ENCODE results near the gene VEPH1. TPM values are rescaled to one million over a fixed set of nuclear protein-coding genes. Genes with fewer than 3 reads are reported as not detected.

Gene VEPH1
- total RNA-seq, 2 donors from 2014 or later: 0.21 TPM; not detected in 1

- no peaks in the 10 kb centered on the region for H3K36me3 ChIP-seq
- no peaks in the 10 kb centered on the region for H3K27me3 ChIP-seq (replicated peaks; ENCODE audit: insufficient read depth)
- peak within 1 kb of the TSS; percentile 74 for H3K4me3 ChIP-seq
- no peak for TF ChIP-seq CTCF (IDR thresholded peaks at IDR 0.05)
- H3K9me3 ChIP-seq: no peaks in the 10 kb centered on the region
- ATAC-seq (ENCODE audit: insufficient number of reproducible peaks, low FRiP score, low read depth) (peak; percentile 83), DNase-seq (ENCODE audit: low spot score) (no peak)
- no peak within 1 kb of the TSS for H3K27ac ChIP-seq
- peaks cover 9 to 13% of the 10 kb centered on the region in 2 donors for H3K4me1 ChIP-seq (ENCODE audit: control insufficient read depth in 1 of 2, low read depth in 2 of 2)
Measured at GRCh38 chr3:157436583-157437291, 66.5 kb downstream of the VEPH1 start, which contains the start of gene PTX3. Gene PTX3 (plus strand): TSS chr3:157436850. CDS start chr3:157436934, 84 bp downstream.

- ATAC-seq (ENCODE audit: insufficient number of reproducible peaks, low FRiP score, low read depth): no peak
Measured at GRCh38 chr3:157429708-157430107, 73.5 kb downstream of the VEPH1 start.

GRCh38 chr3:157428853-157429252, 74.4 kb downstream of the VEPH1 start:
- Histone ChIP-seq H3K4me3 (no peak overlapping the region), H3K9me3 (no peaks in the 10 kb centered on the region), H3K36me3 (no peaks in the 10 kb centered on the region), H3K4me1 (ENCODE audit: control insufficient read depth in 1 of 2, low read depth in 2 of 2) (peaks cover 6 to 13% of the 10 kb centered on the region in 2 donors), H3K27me3 (replicated peaks; ENCODE audit: insufficient read depth) (no peaks in the 10 kb centered on the region), H3K27ac (no peak overlapping the region)
- no peak for TF ChIP-seq CTCF (IDR thresholded peaks at IDR 0.05)
- ATAC-seq (ENCODE audit: insufficient number of reproducible peaks, low FRiP score, low read depth) (no peak), DNase-seq (ENCODE audit: low spot score) (no peak)

More at GRCh38 chr3:157429708-157430107, 73.5 kb downstream of the VEPH1 start:
- Histone ChIP-seq H3K27me3 (replicated peaks; ENCODE audit: insufficient read depth) (no peaks in the 10 kb centered on the region), H3K36me3 (no peaks in the 10 kb centered on the region), H3K27ac (no peak overlapping the region), H3K4me3 (no peak overlapping the region), H3K9me3 (no peaks in the 10 kb centered on the region), H3K4me1 (ENCODE audit: control insufficient read depth in 1 of 2, low read depth in 2 of 2) (peaks cover 6 to 13% of the 10 kb centered on the region in 2 donors)
- TF ChIP-seq CTCF (IDR thresholded peaks at IDR 0.05): no peak
- no peak for DNase-seq (ENCODE audit: low spot score)

- no peak for DNase-seq (ENCODE audit: low spot score)
- Histone ChIP-seq H3K4me3 (no peak overlapping the region), H3K36me3 (no peaks in the 10 kb centered on the region), H3K4me1 (ENCODE audit: control insufficient read depth in 1 of 2, low read depth in 2 of 2) (peaks cover 6 to 13% of the 10 kb centered on the region in 2 donors), H3K9me3 (no peaks in the 10 kb centered on the region), H3K27me3 (replicated peaks; ENCODE audit: insufficient read depth) (no peaks in the 10 kb centered on the region), H3K27ac (no peak overlapping the region)
- no peak for ATAC-seq (ENCODE audit: insufficient number of reproducible peaks, low FRiP score, low read depth)
- TF ChIP-seq CTCF (IDR thresholded peaks at IDR 0.05): no peak
Measured at GRCh38 chr3:157427901-157428300, 75.3 kb downstream of the VEPH1 start.

- Histone ChIP-seq H3K4me3 (no peak overlapping the region), H3K27ac (no peak overlapping the region), H3K4me1 (ENCODE audit: control insufficient read depth in 1 of 2, low read depth in 2 of 2) (peaks cover 3 to 7% of the 10 kb centered on the region in 2 donors), H3K36me3 (no peaks in the 10 kb centered on the region), H3K27me3 (replicated peaks; ENCODE audit: insufficient read depth) (no peaks in the 10 kb centered on the region), H3K9me3 (no peaks in the 10 kb centered on the region)
- ATAC-seq (ENCODE audit: insufficient number of reproducible peaks, low FRiP score, low read depth): no peak
- no peak for TF ChIP-seq CTCF (IDR thresholded peaks at IDR 0.05)
- no peak for DNase-seq (ENCODE audit: low spot score)
Measured at GRCh38 chr3:157423337-157423736, 79.9 kb downstream of the VEPH1 start.
